Mesenchymal stem cell (in vitro differentiated cells and primary cell): ENCODE data around the gene TMEM208.

Experiments
- DNase-seq: peaks from one replicate; pipeline ENCODE4 v3.0.0-alpha.2; 2013
- H2AFZ ChIP-seq: one replicate; pipeline ENCODE4 v1.6.1; 2013; ENCODE audit warnings: low read depth, mild to moderate bottlenecking, control low read depth, inconsistent platforms, low read length, moderate library complexity
- H2AK5ac ChIP-seq: 2 replicates; pipeline ENCODE4 v1.6.1; 2013; ENCODE audit warnings: low read length, moderate library complexity, mild to moderate bottlenecking, inconsistent platforms; ENCODE audit not compliant: severe bottlenecking
- H2BK120ac ChIP-seq: one replicate; pipeline ENCODE4 v1.6.1; 2013; ENCODE audit warnings: low read depth, mild to moderate bottlenecking, inconsistent platforms, low read length, moderate library complexity
- H2BK12ac ChIP-seq, 2 experiments: one replicate each; pipeline ENCODE4 v1.6.1; 2013; ENCODE audit warnings: inconsistent platforms in 2 of 2, low read length in 2 of 2, mild to moderate bottlenecking in 2 of 2, moderate library complexity in 2 of 2, control low read depth in 1 of 2
- H2BK15ac ChIP-seq: one replicate; pipeline ENCODE4 v1.6.1; 2013; ENCODE audit warnings: mild to moderate bottlenecking, low read depth, inconsistent platforms; ENCODE audit not compliant: poor library complexity, severe bottlenecking
- H2BK5ac ChIP-seq: 2 replicates; pipeline ENCODE4 v1.6.1; 2013; ENCODE audit warnings: low read depth, mild to moderate bottlenecking, low read length, control low read depth, inconsistent platforms; ENCODE audit not compliant: poor library complexity, severe bottlenecking
- H3K14ac ChIP-seq, 2 experiments: one replicate each; pipeline ENCODE4 v1.6.1; 2013; ENCODE audit warnings: inconsistent platforms in 2 of 2, low read length in 2 of 2, control low read depth in 1 of 2, mild to moderate bottlenecking in 1 of 2, moderate library complexity in 1 of 2
- H3K18ac ChIP-seq, 2 experiments: one replicate each; pipeline ENCODE4 v1.6.1; 2013; ENCODE audit warnings: inconsistent platforms in 2 of 2, low read length in 2 of 2, control low read depth in 1 of 2, low read depth in 1 of 2, mild to moderate bottlenecking in 1 of 2
- H3K23ac ChIP-seq, 2 experiments: one replicate each; pipeline ENCODE4 v1.6.1; 2013; ENCODE audit warnings: inconsistent platforms in 2 of 2, low read length in 2 of 2, mild to moderate bottlenecking in 2 of 2, moderate library complexity in 2 of 2, control low read depth in 1 of 2
- H3K27ac ChIP-seq: 2 replicates; pipeline ENCODE4 v1.5.1; 2013; ENCODE audit warnings: mild to moderate bottlenecking, moderate library complexity, low read length, control low read depth, inconsistent platforms; ENCODE audit not compliant: poor library complexity, severe bottlenecking
- H3K27me3 ChIP-seq, 2 experiments: 2 replicates each; pipeline versions ENCODE4 v1.6.1 to v1.7.0; 2013; ENCODE audit warnings: low read length in 2 of 2, mild to moderate bottlenecking in 2 of 2, moderate library complexity in 2 of 2, control low read depth in 1 of 2, inconsistent platforms in 1 of 2; ENCODE audit not compliant: control insufficient read depth in 1 of 2, insufficient read depth in 1 of 2
- H3K36me3 ChIP-seq, 2 experiments: 2 replicates each; pipeline versions ENCODE4 v1.6.1 to v1.7.0; 2013; ENCODE audit warnings: low read length in 2 of 2, control low read depth in 1 of 2, inconsistent platforms in 1 of 2, low read depth in 1 of 2, mild to moderate bottlenecking in 1 of 2; ENCODE audit not compliant: insufficient read depth in 2 of 2, control insufficient read depth in 1 of 2
- H3K4ac ChIP-seq, 2 experiments: one replicate each; pipeline ENCODE4 v1.6.1; 2013; ENCODE audit warnings: inconsistent platforms in 2 of 2, low read length in 2 of 2, mild to moderate bottlenecking in 2 of 2, moderate library complexity in 2 of 2, control low read depth in 1 of 2, low read depth in 1 of 2
- H3K4me1 ChIP-seq: 2 replicates; pipeline ENCODE4 v1.6.1; 2013; ENCODE audit warnings: low read depth, low read length, control low read depth; ENCODE audit not compliant: control insufficient read depth, insufficient read depth
- H3K4me2 ChIP-seq: 2 replicates; pipeline ENCODE4 v1.6.1; 2013; ENCODE audit warnings: low read length, mild to moderate bottlenecking, inconsistent platforms; ENCODE audit not compliant: poor library complexity, severe bottlenecking
- H3K4me3 ChIP-seq, 2 experiments: 2 replicates each; pipeline versions ENCODE4 v1.5.1 to v1.7.0; 2013; ENCODE audit warnings: low read length in 2 of 2, mild to moderate bottlenecking in 2 of 2, control low read depth in 1 of 2, low read depth in 1 of 2; ENCODE audit not compliant: insufficient read depth in 1 of 2
- H3K79me1 ChIP-seq: replicated peaks from 2 replicates; pipeline ENCODE4 v1.6.1; 2013; ENCODE audit warnings: mild to moderate bottlenecking, control low read depth, low read length, inconsistent platforms; ENCODE audit not compliant: poor library complexity, severe bottlenecking
- H3K9ac ChIP-seq: 2 replicates; pipeline ENCODE4 v1.7.0; 2013; ENCODE audit warnings: mild to moderate bottlenecking, low read length, moderate library complexity
- H3K9me3 ChIP-seq: 2 replicates; pipeline ENCODE4 v1.7.0; 2013; ENCODE audit warnings: mild to moderate bottlenecking, low read length; ENCODE audit not compliant: control insufficient read depth
- H4K8ac ChIP-seq: one replicate; pipeline ENCODE4 v1.6.1; 2013; ENCODE audit warnings: inconsistent platforms, mild to moderate bottlenecking, low read length, moderate library complexity
- H4K91ac ChIP-seq: one replicate; pipeline ENCODE4 v1.6.1; 2013; ENCODE audit warnings: mild to moderate bottlenecking, low read length, inconsistent platforms
- WGBS: methylation state at CpG from one replicate; pipeline ENCODE4 v1.1.7; 2013; ENCODE audit warnings: mixed read lengths; 5-methylcytosine and 5-hydroxymethylcytosine counted together

The TMEM208 gene

DNA sequence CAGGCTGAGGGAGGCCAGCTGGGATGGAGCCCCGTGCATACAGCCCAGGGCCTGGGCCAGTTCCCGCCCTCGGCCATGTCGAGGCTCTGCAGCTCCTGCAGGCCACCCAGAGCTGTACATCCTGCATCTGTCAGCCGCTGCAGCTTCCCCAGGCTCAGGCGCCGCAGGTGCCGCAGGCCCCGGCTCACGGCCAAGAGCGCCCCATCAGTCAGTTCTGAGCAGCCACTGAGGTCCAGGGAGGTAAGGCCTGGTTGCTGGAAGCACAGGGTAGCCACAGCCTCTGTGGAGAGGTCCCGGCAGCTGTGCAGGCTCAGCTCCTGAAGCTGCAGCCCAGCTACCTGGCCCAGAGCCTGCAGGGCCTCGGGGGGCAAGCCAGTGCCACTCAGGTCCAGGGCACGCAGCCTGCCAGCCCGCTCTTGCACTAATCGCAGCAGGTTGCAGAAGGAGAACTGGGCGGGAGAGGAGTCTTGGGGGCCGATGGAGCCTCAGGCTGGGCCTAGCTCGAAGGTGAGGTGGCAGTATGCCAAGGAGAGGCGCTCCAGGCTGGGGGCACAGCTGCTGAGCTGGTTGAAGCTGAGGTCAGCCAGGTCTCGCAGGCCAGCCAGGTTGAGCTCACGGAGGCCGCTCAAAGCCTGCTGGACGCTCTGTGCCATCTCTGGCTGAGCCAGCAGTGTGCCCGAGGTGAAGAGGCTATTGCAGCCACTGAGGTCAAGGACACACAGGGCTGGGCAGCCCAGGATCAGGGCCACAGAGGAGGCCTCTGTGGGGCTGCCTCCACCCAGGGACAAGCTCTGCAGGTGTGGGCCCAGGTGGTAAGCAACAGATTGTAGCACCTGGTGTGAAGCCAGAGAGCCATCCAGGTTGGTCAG, 16.6 kb upstream of the TMEM208 start:
- no peak overlapping the region for H4K8ac ChIP-seq
- WGBS = 89% methylated on average over 25 of the region's 25 CpGs

DNA sequence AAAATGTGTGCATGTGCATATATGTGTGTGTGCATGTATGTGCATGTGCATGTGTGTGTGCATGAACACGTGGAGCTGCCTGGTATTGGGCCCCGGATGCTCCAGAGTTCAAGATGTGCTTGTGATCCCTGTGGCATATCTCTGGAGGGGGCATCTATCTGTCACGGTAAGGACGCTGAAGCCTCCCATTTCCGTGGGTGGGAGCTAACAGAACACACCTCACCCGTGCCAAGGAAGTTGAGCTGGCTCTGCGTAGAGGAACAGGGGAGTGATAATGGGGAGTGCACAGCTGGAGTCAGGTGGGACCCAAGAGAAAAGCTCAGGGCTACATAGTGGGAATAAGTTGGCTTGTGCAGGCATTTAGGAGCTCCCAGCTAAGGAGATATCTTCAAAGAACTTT, 15.3 kb upstream of the TMEM208 start:
- no peak overlapping the region for H4K91ac ChIP-seq
- no peak overlapping the region for H2BK120ac ChIP-seq
- no peaks in the 10 kb centered on the region for H3K79me1 ChIP-seq
- no peak overlapping the region for H3K23ac ChIP-seq
- H3K4me2 ChIP-seq = no peak overlapping the region
- peaks cover 20% of the 10 kb centered on the region for H3K4me1 ChIP-seq
- no peak overlapping the region for H3K4ac ChIP-seq
- WGBS = 83% methylated on average over 7 of the region's 7 CpGs
- no peak overlapping the region for H2AK5ac ChIP-seq
- H3K9me3 ChIP-seq = no peaks in the 10 kb centered on the region
- no peak overlapping the region for H2BK15ac ChIP-seq
- H3K27ac ChIP-seq = no peak overlapping the region
- H2BK12ac ChIP-seq = no peak overlapping the region
- H3K4me3 ChIP-seq = no peak overlapping the region
- no peak overlapping the region for H2BK5ac ChIP-seq
- H4K8ac ChIP-seq = no peak overlapping the region
- no peak overlapping the region for H2AFZ ChIP-seq
- DNase-seq = no peak
- no peak overlapping the region for H3K14ac ChIP-seq
- no peak overlapping the region for H3K9ac ChIP-seq
- H3K18ac ChIP-seq = no peak overlapping the region
- H3K36me3 ChIP-seq = peaks cover 17 to 19% of the 10 kb centered on the region in 2 experiments
- H3K27me3 ChIP-seq = no peaks in the 10 kb centered on the region

More for the DNA sequence above, 16.6 kb upstream of the TMEM208 start:
- no peaks in the 10 kb centered on the region for H3K9me3 ChIP-seq
- H4K91ac ChIP-seq = no peak overlapping the region
- no peak overlapping the region for H3K27ac ChIP-seq
- H3K36me3 ChIP-seq = peaks cover 14 to 19% of the 10 kb centered on the region in 2 experiments
- H3K4me3 ChIP-seq = no peak overlapping the region
- H2BK120ac ChIP-seq = no peak overlapping the region
- H3K9ac ChIP-seq = no peak overlapping the region
- no peak overlapping the region for H2AK5ac ChIP-seq
- H3K79me1 ChIP-seq = no peaks in the 10 kb centered on the region
- no peak overlapping the region for H3K14ac ChIP-seq
- no peak overlapping the region for H2BK12ac ChIP-seq
- H3K4me2 ChIP-seq = no peak overlapping the region
- H3K4ac ChIP-seq = no peak overlapping the region
- H2AFZ ChIP-seq = no peak overlapping the region
- no peaks in the 10 kb centered on the region for H3K27me3 ChIP-seq
- DNase-seq = no peak
- no peak overlapping the region for H2BK5ac ChIP-seq
- H3K23ac ChIP-seq = no peak overlapping the region
- H3K4me1 ChIP-seq = peaks cover 21% of the 10 kb centered on the region
- no peak overlapping the region for H3K18ac ChIP-seq
- H2BK15ac ChIP-seq = no peak overlapping the region

DNA sequence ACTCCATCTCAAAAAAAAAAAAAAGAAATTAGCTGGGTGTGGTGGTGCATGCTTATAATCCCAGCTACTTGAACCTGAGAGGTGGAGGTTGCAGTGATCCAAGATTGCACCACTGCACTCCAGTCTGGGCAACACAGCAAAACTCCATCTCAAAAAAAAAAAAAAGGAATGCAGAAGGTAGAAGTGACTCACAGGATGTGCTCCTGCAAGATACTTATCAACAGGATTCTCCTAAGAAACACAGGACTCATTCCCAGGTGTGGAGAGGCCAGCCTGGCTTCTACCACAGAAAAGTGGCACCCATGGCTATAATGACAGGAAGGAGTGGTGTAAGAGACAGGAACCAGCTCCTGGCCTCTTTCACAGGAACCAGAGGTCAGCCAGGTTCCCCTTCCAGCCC, 14.2 kb upstream of the TMEM208 start:
- H3K4me3 ChIP-seq = no peak overlapping the region
- peaks cover 9% of the 10 kb centered on the region for H3K4me1 ChIP-seq
- no peak overlapping the region for H3K4me2 ChIP-seq

DNA sequence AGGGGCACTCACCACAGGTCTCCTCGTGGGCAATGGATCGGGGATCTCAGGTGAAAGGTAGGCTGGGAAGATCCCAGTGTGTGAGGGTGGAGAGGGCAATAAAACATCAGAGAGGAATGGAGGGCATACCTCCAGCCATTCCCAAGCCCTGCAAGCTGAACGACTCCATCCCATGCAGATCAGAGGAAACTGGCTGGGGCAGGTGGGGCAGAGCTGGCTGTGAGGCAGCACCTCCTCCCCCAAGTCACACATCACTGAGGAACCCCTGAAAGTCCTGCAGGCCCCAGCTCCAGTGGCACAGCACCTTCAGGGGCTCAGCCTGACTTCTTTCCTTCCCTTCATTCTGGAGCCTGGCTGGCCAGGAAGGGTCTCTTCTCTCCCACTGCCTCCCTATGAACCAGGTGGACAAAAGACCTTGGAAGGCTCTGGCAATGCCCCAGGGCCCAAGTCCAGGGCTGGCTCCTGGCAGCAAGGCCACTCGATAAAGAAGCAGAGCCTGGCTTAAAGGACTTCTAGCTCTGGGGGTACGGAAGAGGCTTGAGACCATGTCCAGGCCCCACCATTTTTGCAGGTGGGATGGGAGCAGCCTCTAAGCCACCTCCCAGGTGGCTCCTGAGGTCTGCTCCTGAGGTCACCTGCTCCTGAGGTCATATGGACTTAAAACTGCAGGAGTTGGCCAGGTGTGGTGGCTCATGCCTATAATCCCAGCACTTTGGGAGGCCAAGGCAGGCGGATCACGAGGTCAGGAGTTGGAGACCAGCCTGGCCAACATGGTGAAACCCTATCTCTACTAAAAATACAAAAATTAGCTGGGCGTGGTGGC, 13.5 kb upstream of the TMEM208 start:
- Histone ChIP-seq H3K36me3 (peaks cover 19 to 26% of the 10 kb centered on the region in 2 experiments), H3K9me3 (no peaks in the 10 kb centered on the region), H2BK5ac (no peak overlapping the region), H3K4ac (no peak overlapping the region), H2BK120ac (no peak overlapping the region), H4K91ac (no peak overlapping the region), H3K4me2 (no peak overlapping the region), H2BK12ac (no peak overlapping the region), H3K4me3 (no peak overlapping the region), H2AFZ (no peak overlapping the region), H3K18ac (no peak overlapping the region), H3K23ac (no peak overlapping the region), H3K79me1 (no peaks in the 10 kb centered on the region), H3K9ac (no peak overlapping the region), H3K27ac (no peak overlapping the region), H2AK5ac (no peak overlapping the region), H3K27me3 (no peaks in the 10 kb centered on the region), H3K4me1 (peaks cover 4% of the 10 kb centered on the region), H2BK15ac (no peak overlapping the region), H3K14ac (no peak overlapping the region), H4K8ac (no peak overlapping the region)
- DNase-seq = no peak
- WGBS = 80% methylated on average over 7 of the region's 8 CpGs

More for the DNA sequence above, 14.2 kb upstream of the TMEM208 start:
- no peak overlapping the region for H3K27ac ChIP-seq
- H2AK5ac ChIP-seq = no peak overlapping the region
- H4K91ac ChIP-seq = no peak overlapping the region
- no peak overlapping the region for H2AFZ ChIP-seq
- no peak overlapping the region for H3K18ac ChIP-seq
- DNase-seq = no peak
- H2BK15ac ChIP-seq = no peak overlapping the region
- H2BK5ac ChIP-seq = no peak overlapping the region
- H3K36me3 ChIP-seq = peaks cover 19 to 26% of the 10 kb centered on the region in 2 experiments
- H3K14ac ChIP-seq = no peak overlapping the region
- no peak overlapping the region for H3K23ac ChIP-seq
- no peak overlapping the region for H2BK120ac ChIP-seq
- H3K9me3 ChIP-seq = no peaks in the 10 kb centered on the region
- H3K9ac ChIP-seq = no peak overlapping the region
- H2BK12ac ChIP-seq = no peak overlapping the region
- no peaks in the 10 kb centered on the region for H3K27me3 ChIP-seq
- no peaks in the 10 kb centered on the region for H3K79me1 ChIP-seq
- H3K4ac ChIP-seq = no peak overlapping the region
- no peak overlapping the region for H4K8ac ChIP-seq
